GM19397 (cell line): Measurements from ENCODE around the gene DTX2.
"Not testable (repeated sequence)": the region's sequence is repeated elsewhere in the genome, so short reads cannot be mapped to it uniquely, and the experiment has no call there.

ENCODE experiments used
- ATAC-seq: cut with Tn5 transposase; IDR thresholded peaks from one replicate; pipeline ENCODE4 v1.9.1; 2021; ENCODE audit warnings: mild to moderate bottlenecking, moderate library complexity; ENCODE audit not compliant: unreplicated experiment

The DTX2 gene

GRCh38 chr7:76511200-76511910 lies 49.8 kb downstream of the DTX2 start:
- ATAC-seq = not testable (repeated sequence)

- ATAC-seq = not testable (repeated sequence)
These were observed 50.7 kb downstream of the DTX2 start for GRCh38 chr7:76511911-76512885.

- no peak for ATAC-seq
These were observed 51.7 kb downstream of the DTX2 start for GRCh38 chr7:76512941-76513816.

GRCh38 chr7:76513817-76514799 lies 52.6 kb downstream of the DTX2 start:
- no peak for ATAC-seq

- no peak for ATAC-seq
These were observed 53.6 kb downstream of the DTX2 start for GRCh38 chr7:76514926-76515771.

- no peak for ATAC-seq
These were observed 54.5 kb downstream of the DTX2 start for GRCh38 chr7:76515999-76516443.

- not testable (repeated sequence) for ATAC-seq
These were observed 55.4 kb downstream of the DTX2 start for GRCh38 chr7:76516932-76517331.

GRCh38 chr7:76526183-76526582 lies 64.7 kb downstream of the DTX2 start:
- not testable (repeated sequence) for ATAC-seq

GRCh38 chr7:76531643-76532042 lies 70.1 kb downstream of the DTX2 start:
- ATAC-seq = not testable (repeated sequence)

- ATAC-seq = not testable (repeated sequence)
These were observed 81.7 kb downstream of the DTX2 start, which contains the start of gene SPDYE16 for GRCh38 chr7:76543197-76543596. Gene SPDYE16 (minus strand): TSS chr7:76543297. CDS start chr7:76541459, 1,838 bp downstream.

- ATAC-seq = peak; percentile 100
These were observed 87.7 kb downstream of the DTX2 start for GRCh38 chr7:76549025-76549854.

GRCh38 chr7:76549855-76550248 lies 88.3 kb downstream of the DTX2 start:
- ATAC-seq = not testable (repeated sequence)

- ATAC-seq = not testable (repeated sequence)
These were observed 90.5 kb downstream of the DTX2 start for GRCh38 chr7:76551992-76552391.
